Activated CD4-positive, alpha-beta T cell treated with anti-CD3 and anti-CD28 coated beads for 48 hours (primary cell): ENCODE data around the gene PICK1.
"Not testable (repeated sequence)": the region's sequence is repeated elsewhere in the genome, so short reads cannot be mapped to it uniquely, and the experiment has no call there.

ENCODE experiments used
- DNase-seq: peaks from one replicate; pipeline ENCODE4 v3.0.0-alpha.2; 2020

The PICK1 gene

GRCh38 chr22:38097557-38098409 is 40.6 kb downstream of the PICK1 start:
- no peak for DNase-seq

- no peak for DNase-seq
Observed at GRCh38 chr22:38098410-38099249, 41.4 kb downstream of the PICK1 start.

GRCh38 chr22:38103641-38104040 is 46.4 kb downstream of the PICK1 start:
- DNase-seq, result no peak

- no peak for DNase-seq
Observed at GRCh38 chr22:38104084-38104483, 46.9 kb downstream of the PICK1 start.

- DNase-seq, result no peak
Observed at GRCh38 chr22:38106814-38107578, 49.8 kb downstream of the PICK1 start.

- DNase-seq, result no peak
Observed at GRCh38 chr22:38107692-38108515, 50.7 kb downstream of the PICK1 start.

GRCh38 chr22:38108561-38109319 is 51.5 kb downstream of the PICK1 start:
- DNase-seq, result no peak

- DNase-seq, result peak; percentile 15
Observed at GRCh38 chr22:38109371-38110001, 52.3 kb downstream of the PICK1 start.

- DNase-seq, result no peak
Observed at GRCh38 chr22:38110008-38110862, 53.0 kb downstream of the PICK1 start, which contains the start of gene BAIAP2L2. BAIAP2L2 (minus strand) TSS chr22:38110684; CDS start chr22:38110525, 159 bp downstream.

GRCh38 chr22:38110863-38111852 is 54.0 kb downstream of the PICK1 start:
- no peak for DNase-seq

GRCh38 chr22:38111925-38112355 is 54.7 kb downstream of the PICK1 start:
- no peak for DNase-seq

GRCh38 chr22:38112381-38112780 is 55.2 kb downstream of the PICK1 start:
- no peak for DNase-seq

- DNase-seq, result peak; percentile 86
Observed at GRCh38 chr22:38114484-38115398, 57.5 kb downstream of the PICK1 start.

GRCh38 chr22:38115423-38116205 is 58.4 kb downstream of the PICK1 start:
- DNase-seq, result no peak

- not testable (repeated sequence) for DNase-seq
Observed at GRCh38 chr22:38117556-38117955, 60.4 kb downstream of the PICK1 start.

- DNase-seq, result no peak
Observed at GRCh38 chr22:38118182-38118581, 61.0 kb downstream of the PICK1 start.
